ENCODE results near the gene KIFAP3.

KIFAP3 gene

DNA sequence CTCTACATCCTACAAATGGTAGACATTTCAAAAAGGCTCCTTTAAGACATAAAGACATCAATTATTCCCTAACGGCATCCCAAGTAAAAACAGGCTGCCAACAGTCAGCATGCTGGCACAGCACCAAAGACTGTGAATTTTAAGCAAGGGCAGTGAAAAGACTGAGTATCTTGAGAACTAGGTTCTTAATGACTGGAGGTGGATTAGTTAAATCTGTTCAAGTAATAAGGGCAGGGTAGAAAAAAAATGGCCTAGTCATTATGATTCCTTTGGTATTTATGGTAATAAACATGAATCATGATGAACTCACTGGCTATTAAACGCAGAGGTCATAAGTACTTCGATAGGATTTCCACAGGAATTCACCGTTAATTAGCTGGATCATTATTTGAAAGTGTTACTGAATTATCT is 75.2 kb downstream of the KIFAP3 start:
- no peak overlapping the region for H3K9ac ChIP-seq (ENCODE audit: low read depth in 1 of 2, low read length in 2 of 2)
- H3K4me1 ChIP-seq (ENCODE audit: control insufficient read depth in 2 of 2, insufficient read depth in 2 of 2, low read length in 2 of 2) = no peaks in the 10 kb centered on the region
- no peak overlapping the region for H3K27ac ChIP-seq (ENCODE audit: low read depth in 2 of 2, low read length in 2 of 2)
- no peak overlapping the region for H3K4me3 ChIP-seq (ENCODE audit: low read length in 2 of 2)
- H3K36me3 ChIP-seq (ENCODE audit: control insufficient read depth in 2 of 2, insufficient read depth in 2 of 2, low read length in 2 of 2) = no peaks in the 10 kb centered on the region
- no peaks in the 10 kb centered on the region for H3K27me3 ChIP-seq (ENCODE audit: control insufficient read depth in 2 of 2, insufficient read depth in 2 of 2, low read length in 2 of 2)
- no peaks in the 10 kb centered on the region for H3K9me3 ChIP-seq (ENCODE audit: control insufficient read depth in 2 of 2, low read length in 2 of 2)

GRCh38 chr1:169995993-169996392 is 78.5 kb downstream of the KIFAP3 start:
- Histone ChIP-seq H3K9me3 (ENCODE audit: control insufficient read depth in 2 of 2, low read length in 2 of 2) (no peaks in the 10 kb centered on the region), H3K27me3 (ENCODE audit: control insufficient read depth in 2 of 2, insufficient read depth in 2 of 2, low read length in 2 of 2) (no peaks in the 10 kb centered on the region), H3K27ac (ENCODE audit: low read depth in 2 of 2, low read length in 2 of 2) (no peak overlapping the region), H3K9ac (ENCODE audit: low read depth in 1 of 2, low read length in 2 of 2) (no peak overlapping the region), H3K4me3 (ENCODE audit: low read length in 2 of 2) (no peak overlapping the region), H3K4me1 (ENCODE audit: control insufficient read depth in 2 of 2, insufficient read depth in 2 of 2, low read length in 2 of 2) (no peaks in the 10 kb centered on the region), H3K36me3 (ENCODE audit: control insufficient read depth in 2 of 2, insufficient read depth in 2 of 2, low read length in 2 of 2) (no peaks in the 10 kb centered on the region)

GRCh38 chr1:169989246-169989645 is 85.2 kb downstream of the KIFAP3 start:
- no peak overlapping the region for H3K4me3 ChIP-seq (ENCODE audit: low read length in 2 of 2)
- H3K9ac ChIP-seq (ENCODE audit: low read depth in 1 of 2, low read length in 2 of 2) = no peak overlapping the region
- no peak overlapping the region for H3K27ac ChIP-seq (ENCODE audit: low read depth in 2 of 2, low read length in 2 of 2)
- H3K36me3 ChIP-seq (ENCODE audit: control insufficient read depth in 2 of 2, insufficient read depth in 2 of 2, low read length in 2 of 2) = no peaks in the 10 kb centered on the region
- peaks cover 0 to 4% of the 10 kb centered on the region in 2 donors for H3K4me1 ChIP-seq (ENCODE audit: control insufficient read depth in 2 of 2, insufficient read depth in 2 of 2, low read length in 2 of 2)
- no peaks in the 10 kb centered on the region for H3K27me3 ChIP-seq (ENCODE audit: control insufficient read depth in 2 of 2, insufficient read depth in 2 of 2, low read length in 2 of 2)
- no peaks in the 10 kb centered on the region for H3K9me3 ChIP-seq (ENCODE audit: control insufficient read depth in 2 of 2, low read length in 2 of 2)

- Histone ChIP-seq H3K9ac (ENCODE audit: low read depth in 1 of 2, low read length in 2 of 2) (no peak overlapping the region), H3K4me3 (ENCODE audit: low read length in 2 of 2) (no peak overlapping the region), H3K27ac (ENCODE audit: low read depth in 2 of 2, low read length in 2 of 2) (no peak overlapping the region), H3K36me3 (ENCODE audit: control insufficient read depth in 2 of 2, insufficient read depth in 2 of 2, low read length in 2 of 2) (peaks cover 11 to 12% of the 10 kb centered on the region in 2 donors), H3K9me3 (ENCODE audit: control insufficient read depth in 2 of 2, low read length in 2 of 2) (no peaks in the 10 kb centered on the region), H3K4me1 (ENCODE audit: control insufficient read depth in 2 of 2, insufficient read depth in 2 of 2, low read length in 2 of 2) (peaks cover 0 to 4% of the 10 kb centered on the region in 2 donors), H3K27me3 (ENCODE audit: control insufficient read depth in 2 of 2, insufficient read depth in 2 of 2, low read length in 2 of 2) (no peaks in the 10 kb centered on the region)
These were observed 88.7 kb downstream of the KIFAP3 start for GRCh38 chr1:169985757-169986156.

DNA sequence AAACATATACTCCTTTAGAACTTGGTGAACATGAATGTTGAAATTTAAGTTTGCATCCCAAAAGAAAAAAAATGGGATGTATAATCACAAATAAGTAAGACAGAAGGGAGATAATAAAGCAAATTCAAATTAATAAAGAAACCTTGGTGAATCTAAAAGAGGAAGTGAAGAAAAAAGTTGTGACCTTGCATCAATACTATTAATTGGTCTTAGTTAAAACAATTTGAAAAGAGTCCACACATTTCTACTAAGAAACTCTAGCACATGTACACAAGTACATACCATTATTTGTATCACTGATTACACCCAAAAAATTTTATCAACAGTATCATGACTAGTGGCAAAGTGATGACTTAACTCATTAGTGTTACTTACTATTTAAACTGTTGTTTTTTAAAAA is 100.4 kb downstream of the KIFAP3 start:
- H3K27me3 ChIP-seq (ENCODE audit: control insufficient read depth in 2 of 2, insufficient read depth in 2 of 2, low read length in 2 of 2) = no peaks in the 10 kb centered on the region
- H3K9ac ChIP-seq (ENCODE audit: low read depth in 1 of 2, low read length in 2 of 2) = no peak overlapping the region
- no peak overlapping the region for H3K27ac ChIP-seq (ENCODE audit: low read depth in 2 of 2, low read length in 2 of 2)
- H3K4me3 ChIP-seq (ENCODE audit: low read length in 2 of 2) = no peak overlapping the region
- no peaks in the 10 kb centered on the region for H3K4me1 ChIP-seq (ENCODE audit: control insufficient read depth in 2 of 2, insufficient read depth in 2 of 2, low read length in 2 of 2)
- H3K9me3 ChIP-seq (ENCODE audit: control insufficient read depth in 2 of 2, low read length in 2 of 2) = no peaks in the 10 kb centered on the region
- H3K36me3 ChIP-seq (ENCODE audit: control insufficient read depth in 2 of 2, insufficient read depth in 2 of 2, low read length in 2 of 2) = peaks cover 0 to 2% of the 10 kb centered on the region in 2 donors

DNA sequence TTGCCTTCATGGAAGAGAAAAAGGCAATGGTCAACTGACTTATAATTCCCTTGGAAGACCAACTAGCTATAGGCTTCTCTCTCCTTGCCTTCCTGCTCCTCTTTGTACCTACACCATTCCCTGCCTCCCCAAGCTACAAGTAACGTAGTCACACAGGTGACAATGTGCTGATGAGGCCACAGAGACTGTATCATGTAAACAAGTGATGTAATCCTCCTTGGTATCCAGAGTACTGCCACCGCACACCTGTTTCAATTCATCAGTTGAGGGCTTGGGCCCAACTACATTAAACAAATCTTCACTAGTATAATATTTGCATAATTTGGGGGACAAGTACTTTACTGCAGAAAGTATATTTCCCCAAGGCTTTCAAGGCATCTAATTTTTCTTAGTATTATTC is 104.4 kb downstream of the KIFAP3 start:
- Histone ChIP-seq H3K27ac (ENCODE audit: low read depth in 2 of 2, low read length in 2 of 2) (no peak overlapping the region), H3K4me1 (ENCODE audit: control insufficient read depth in 2 of 2, insufficient read depth in 2 of 2, low read length in 2 of 2) (no peaks in the 10 kb centered on the region), H3K4me3 (ENCODE audit: low read length in 2 of 2) (no peak overlapping the region), H3K9me3 (ENCODE audit: control insufficient read depth in 2 of 2, low read length in 2 of 2) (no peaks in the 10 kb centered on the region), H3K9ac (ENCODE audit: low read depth in 1 of 2, low read length in 2 of 2) (no peak overlapping the region), H3K36me3 (ENCODE audit: control insufficient read depth in 2 of 2, insufficient read depth in 2 of 2, low read length in 2 of 2) (peaks cover 0 to 2% of the 10 kb centered on the region in 2 donors), H3K27me3 (ENCODE audit: control insufficient read depth in 2 of 2, insufficient read depth in 2 of 2, low read length in 2 of 2) (no peaks in the 10 kb centered on the region)

DNA sequence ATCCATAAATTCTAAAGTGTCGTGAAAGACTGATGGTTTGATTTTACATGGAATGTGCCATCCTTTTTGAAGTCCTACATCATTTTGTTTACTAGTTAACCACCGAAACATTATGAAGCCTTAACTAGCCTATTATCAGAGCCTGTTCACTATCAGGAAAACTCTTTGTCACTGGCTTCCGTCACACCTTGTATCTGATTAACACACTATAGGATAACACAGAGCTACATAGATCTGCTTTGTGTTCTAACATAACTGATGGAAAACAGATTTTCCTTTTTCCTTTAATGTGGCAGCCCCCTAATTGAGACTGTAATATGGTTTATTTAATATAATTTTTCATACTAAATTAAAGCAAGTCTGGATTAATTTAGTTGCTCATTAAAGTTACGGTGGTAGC is 106.3 kb downstream of the KIFAP3 start:
- H3K27me3 ChIP-seq (ENCODE audit: control insufficient read depth in 2 of 2, insufficient read depth in 2 of 2, low read length in 2 of 2) = no peaks in the 10 kb centered on the region
- peaks cover 0 to 2% of the 10 kb centered on the region in 2 donors for H3K36me3 ChIP-seq (ENCODE audit: control insufficient read depth in 2 of 2, insufficient read depth in 2 of 2, low read length in 2 of 2)
- no peaks in the 10 kb centered on the region for H3K9me3 ChIP-seq (ENCODE audit: control insufficient read depth in 2 of 2, low read length in 2 of 2)
- H3K9ac ChIP-seq (ENCODE audit: low read depth in 1 of 2, low read length in 2 of 2) = no peak overlapping the region
- H3K4me1 ChIP-seq (ENCODE audit: control insufficient read depth in 2 of 2, insufficient read depth in 2 of 2, low read length in 2 of 2) = no peaks in the 10 kb centered on the region
- no peak overlapping the region for H3K4me3 ChIP-seq (ENCODE audit: low read length in 2 of 2)
- H3K27ac ChIP-seq (ENCODE audit: low read depth in 2 of 2, low read length in 2 of 2) = no peak overlapping the region

DNA sequence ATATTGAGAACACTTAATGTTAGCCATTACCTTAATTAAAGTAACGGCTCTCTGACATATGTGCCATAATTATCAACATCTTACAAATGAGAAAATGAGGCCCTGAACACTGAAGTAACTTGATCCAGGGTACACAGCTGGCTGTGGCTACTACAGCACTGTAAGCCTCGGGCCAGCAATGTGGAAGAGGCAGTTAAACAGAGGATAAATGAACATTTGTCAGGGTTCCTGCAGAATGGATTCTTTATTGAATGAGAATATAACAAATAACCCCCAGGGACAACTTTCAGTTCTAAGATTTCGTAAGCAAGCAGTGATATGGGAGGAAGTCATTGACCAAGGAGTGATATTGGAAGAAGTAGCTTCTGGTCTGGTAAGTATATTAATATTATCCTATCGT is 110.3 kb downstream of the KIFAP3 start:
- no peak overlapping the region for H3K9ac ChIP-seq (ENCODE audit: low read depth in 1 of 2, low read length in 2 of 2)

DNA sequence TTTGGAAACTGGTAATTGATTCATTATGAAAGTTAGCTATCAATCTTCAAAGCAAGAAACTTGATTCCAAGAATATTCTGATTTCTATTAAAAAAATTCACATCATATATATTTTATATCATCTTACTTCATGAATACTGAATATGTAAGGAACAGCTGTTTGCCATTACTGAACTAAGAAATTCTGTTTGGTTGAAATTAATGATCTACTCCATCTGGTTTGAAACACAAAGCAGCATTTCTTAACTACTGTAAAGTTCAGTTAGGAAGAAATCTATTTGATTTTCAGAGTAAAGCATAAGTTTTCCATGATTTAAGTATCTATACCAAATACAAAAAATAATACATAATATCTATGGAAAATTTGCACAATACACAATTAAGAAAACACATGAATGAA is 114.8 kb downstream of the KIFAP3 start:
- Histone ChIP-seq H3K36me3 (ENCODE audit: control insufficient read depth in 2 of 2, insufficient read depth in 2 of 2, low read length in 2 of 2) (peaks cover 0 to 2% of the 10 kb centered on the region in 2 donors), H3K27me3 (ENCODE audit: control insufficient read depth in 2 of 2, insufficient read depth in 2 of 2, low read length in 2 of 2) (no peaks in the 10 kb centered on the region), H3K9me3 (ENCODE audit: control insufficient read depth in 2 of 2, low read length in 2 of 2) (no peaks in the 10 kb centered on the region), H3K9ac (ENCODE audit: low read depth in 1 of 2, low read length in 2 of 2) (no peak overlapping the region), H3K27ac (ENCODE audit: low read depth in 2 of 2, low read length in 2 of 2) (no peak overlapping the region), H3K4me1 (ENCODE audit: control insufficient read depth in 2 of 2, insufficient read depth in 2 of 2, low read length in 2 of 2) (no peaks in the 10 kb centered on the region), H3K4me3 (ENCODE audit: low read length in 2 of 2) (no peak overlapping the region)

More for the DNA sequence above, 110.3 kb downstream of the KIFAP3 start:
- Histone ChIP-seq H3K36me3 (ENCODE audit: control insufficient read depth in 2 of 2, insufficient read depth in 2 of 2, low read length in 2 of 2) (peaks cover 0 to 2% of the 10 kb centered on the region in 2 donors), H3K4me3 (ENCODE audit: low read length in 2 of 2) (no peak overlapping the region), H3K4me1 (ENCODE audit: control insufficient read depth in 2 of 2, insufficient read depth in 2 of 2, low read length in 2 of 2) (no peaks in the 10 kb centered on the region), H3K27ac (ENCODE audit: low read depth in 2 of 2, low read length in 2 of 2) (no peak overlapping the region), H3K27me3 (ENCODE audit: control insufficient read depth in 2 of 2, insufficient read depth in 2 of 2, low read length in 2 of 2) (no peaks in the 10 kb centered on the region), H3K9me3 (ENCODE audit: control insufficient read depth in 2 of 2, low read length in 2 of 2) (no peaks in the 10 kb centered on the region)

DNA sequence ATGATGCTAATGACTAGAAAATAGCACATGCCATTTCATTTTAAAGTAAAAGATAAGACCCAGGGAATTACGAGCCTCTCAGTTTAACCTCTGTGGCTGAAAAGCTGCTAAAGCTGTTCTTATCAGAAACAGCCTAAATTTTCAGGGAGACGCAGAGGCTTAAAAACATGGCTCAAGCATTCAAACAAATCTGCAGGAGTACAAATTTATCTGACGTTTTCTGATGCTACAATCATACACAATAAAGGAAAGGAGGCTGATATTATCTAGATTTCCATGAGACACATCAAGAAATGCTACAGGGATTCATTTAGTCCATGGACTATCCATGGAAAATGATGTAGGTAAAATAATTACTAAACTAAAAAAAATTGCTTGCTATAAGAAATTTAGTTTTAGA is 115.5 kb downstream of the KIFAP3 start:
- no peak overlapping the region for H3K27ac ChIP-seq (ENCODE audit: low read depth in 2 of 2, low read length in 2 of 2)

GRCh38 chr1:169957884-169958283 is 116.6 kb downstream of the KIFAP3 start:
- H3K36me3 ChIP-seq (ENCODE audit: control insufficient read depth in 2 of 2, insufficient read depth in 2 of 2, low read length in 2 of 2) = peaks cover 0 to 6% of the 10 kb centered on the region in 2 donors
- no peak overlapping the region for H3K9ac ChIP-seq (ENCODE audit: low read depth in 1 of 2, low read length in 2 of 2)
- no peaks in the 10 kb centered on the region for H3K4me1 ChIP-seq (ENCODE audit: control insufficient read depth in 2 of 2, insufficient read depth in 2 of 2, low read length in 2 of 2)

More for the DNA sequence above, 115.5 kb downstream of the KIFAP3 start:
- no peak overlapping the region for H3K4me3 ChIP-seq (ENCODE audit: low read length in 2 of 2)
- peaks cover 0 to 2% of the 10 kb centered on the region in 2 donors for H3K36me3 ChIP-seq (ENCODE audit: control insufficient read depth in 2 of 2, insufficient read depth in 2 of 2, low read length in 2 of 2)
- H3K9me3 ChIP-seq (ENCODE audit: control insufficient read depth in 2 of 2, low read length in 2 of 2) = no peaks in the 10 kb centered on the region
- H3K27me3 ChIP-seq (ENCODE audit: control insufficient read depth in 2 of 2, insufficient read depth in 2 of 2, low read length in 2 of 2) = no peaks in the 10 kb centered on the region
- no peak overlapping the region for H3K9ac ChIP-seq (ENCODE audit: low read depth in 1 of 2, low read length in 2 of 2)
- no peaks in the 10 kb centered on the region for H3K4me1 ChIP-seq (ENCODE audit: control insufficient read depth in 2 of 2, insufficient read depth in 2 of 2, low read length in 2 of 2)

More at GRCh38 chr1:169957884-169958283, 116.6 kb downstream of the KIFAP3 start:
- Histone ChIP-seq H3K4me3 (ENCODE audit: low read length in 2 of 2) (no peak overlapping the region), H3K9me3 (ENCODE audit: control insufficient read depth in 2 of 2, low read length in 2 of 2) (no peaks in the 10 kb centered on the region), H3K27me3 (ENCODE audit: control insufficient read depth in 2 of 2, insufficient read depth in 2 of 2, low read length in 2 of 2) (no peaks in the 10 kb centered on the region), H3K27ac (ENCODE audit: low read depth in 2 of 2, low read length in 2 of 2) (no peak overlapping the region)

Data from mucosa of rectum (tissue), 2 donors.